Natural killer cell (primary cell): ENCODE results near the gene PLAAT4. TPM values are rescaled to one million over a fixed set of nuclear protein-coding genes. Genes with fewer than 3 reads are reported as not detected.

Source experiments
- ATAC-seq, 3 donors: fragments of 150-1000 bp in 2 of 3; fragments of 200-7000 bp in 1 of 3; cut with Tn5 transposase; 1 replicate in 1 of 3; 2 replicates in 2 of 3; pipeline ENCODE4 v1.10.0; 2021; ENCODE audit warnings: mild to moderate bottlenecking in 2 of 3, moderate library complexity in 2 of 3
- DNase-seq, 2 donors: peaks; one replicate each; pipeline versions ENCODE4 v3.0.0 to v3.0.0-alpha.2; 2013 to 2021; ENCODE audit warnings: mixed read lengths in 1 of 2
- H3K27ac ChIP-seq: one replicate; pipeline ENCODE4 v1.5.1; 2013; ENCODE audit warnings: mild to moderate bottlenecking, low read length
- H3K27me3 ChIP-seq: one replicate; pipeline ENCODE4 v1.6.1; 2013; ENCODE audit warnings: low read length; ENCODE audit not compliant: control insufficient read depth, insufficient read depth
- H3K36me3 ChIP-seq: one replicate; pipeline ENCODE4 v1.6.1; 2013; ENCODE audit warnings: low read length; ENCODE audit not compliant: control insufficient read depth, insufficient read depth
- H3K4me1 ChIP-seq: one replicate; pipeline ENCODE4 v1.6.1; 2013; ENCODE audit warnings: low read length; ENCODE audit not compliant: control insufficient read depth, insufficient read depth
- H3K4me3 ChIP-seq: one replicate; pipeline ENCODE4 v1.5.1; 2013; ENCODE audit warnings: low read length
- H3K9me3 ChIP-seq: one replicate; pipeline ENCODE4 v1.6.1; 2013; ENCODE audit warnings: low read length; ENCODE audit not compliant: control insufficient read depth, insufficient read depth
- H3K27ac Mint-ChIP-seq, 2 donors: one replicate each; pipeline ENCODE4 v1.8.0; 2022; ENCODE audit warnings: mild to moderate bottlenecking in 2 of 2, mixed read lengths in 2 of 2, moderate library complexity in 1 of 2
- H3K27me3 Mint-ChIP-seq, 2 donors: one replicate each; pipeline ENCODE4 v1.8.0; 2022; ENCODE audit warnings: low read depth in 2 of 2, mixed read lengths in 2 of 2
- H3K36me3 Mint-ChIP-seq: one replicate; pipeline ENCODE4 v1.8.0; 2022; ENCODE audit warnings: mixed read lengths
- H3K4me1 Mint-ChIP-seq, 2 donors: one replicate each; pipeline ENCODE4 v1.8.0; 2022; ENCODE audit warnings: mixed read lengths in 2 of 2
- H3K4me3 Mint-ChIP-seq: one replicate; pipeline ENCODE4 v1.8.0; 2022; ENCODE audit warnings: mild to moderate bottlenecking, moderate library complexity, mixed read lengths
- H3K9me3 Mint-ChIP-seq, 2 donors: one replicate each; pipeline ENCODE4 v1.8.0; 2022; ENCODE audit warnings: mixed read lengths in 2 of 2
- CTCF ChIP-seq: fragments of 200-600 bp; IDR thresholded peaks from one replicate; pipeline ENCODE4 v1.8.0; 2022; ENCODE audit warnings: antibody characterized with exemption
- WGBS: methylation state at CpG from one replicate; pipeline ENCODE4 v1.1.7; 2013; ENCODE audit warnings: missing lambda C conversion rate; ENCODE audit not compliant: insufficient coverage; 5-methylcytosine and 5-hydroxymethylcytosine counted together
- intact Hi-C: fragments of 100-400 bp; cut with micrococcal nuclease; formaldehyde crosslinking; loops from one replicate; pipeline ENCODE4 v1.14.2; 2022
- total RNA-seq, 4 donors: library from RNA; stranded (reverse); fragments of 120-200 nt in 1 of 4; gene quantifications; one replicate each; pipeline versions ENCODE4 v1.2.3 to v1.2.4, GENCODE V29; 2013 to 2022

The PLAAT4 gene
- total RNA-seq, 3 donors from 2014 or later (not counting 1 experiment from before 2014, with no cell fraction given), result 204 to 215 (median 210) TPM

GRCh38 chr11:63492441-63492840 is 44.2 kb upstream of the PLAAT4 start:
- H3K4me1 Mint-ChIP-seq, result peaks cover 14 to 25% of the 10 kb centered on the region in 2 donors
- ATAC-seq (no peak), DNase-seq (no peak)
- peaks cover 20 to 37% of the 10 kb centered on the region in 2 donors for H3K27me3 Mint-ChIP-seq
- H3K4me3 Mint-ChIP-seq, result peak overlapping the region; percentile 36
- H3K27ac Mint-ChIP-seq, result no peak overlapping the region
- H3K4me1 ChIP-seq, result peaks cover 5% of the 10 kb centered on the region
- no peaks in the 10 kb centered on the region for H3K9me3 ChIP-seq
- H3K27me3 ChIP-seq, result peaks cover 8% of the 10 kb centered on the region
- WGBS, result 100% methylated on average over 1 of the region's 1 CpG
- H3K36me3 Mint-ChIP-seq, result no peaks in the 10 kb centered on the region
- H3K4me3 ChIP-seq, result no peak overlapping the region
- no peak overlapping the region for H3K27ac ChIP-seq
- TF ChIP-seq CTCF, result no peak
- no peaks in the 10 kb centered on the region for H3K9me3 Mint-ChIP-seq
- no peaks in the 10 kb centered on the region for H3K36me3 ChIP-seq
- intact Hi-C loops, result no loop called here

GRCh38 chr11:63493127-63493526 is 43.5 kb upstream of the PLAAT4 start:
- no CpG with 5 or more reads among the region's 1 CpG for WGBS
- H3K9me3 Mint-ChIP-seq, result no peaks in the 10 kb centered on the region
- no peak overlapping the region for H3K4me3 ChIP-seq
- intact Hi-C loops, result no loop called here
- H3K27me3 Mint-ChIP-seq, result peaks cover 23 to 42% of the 10 kb centered on the region in 2 donors
- H3K9me3 ChIP-seq, result no peaks in the 10 kb centered on the region
- H3K27ac Mint-ChIP-seq, result no peak overlapping the region
- peaks cover 5% of the 10 kb centered on the region for H3K4me1 ChIP-seq
- no peak for DNase-seq
- peaks cover 14 to 25% of the 10 kb centered on the region in 2 donors for H3K4me1 Mint-ChIP-seq
- no peaks in the 10 kb centered on the region for H3K36me3 Mint-ChIP-seq
- no peak overlapping the region for H3K4me3 Mint-ChIP-seq
- no peak for ATAC-seq
- no peak for TF ChIP-seq CTCF
- H3K27me3 ChIP-seq, result peaks cover 8% of the 10 kb centered on the region
- H3K27ac ChIP-seq, result no peak overlapping the region
- H3K36me3 ChIP-seq, result no peaks in the 10 kb centered on the region

GRCh38 chr11:63494975-63495374 is 41.6 kb upstream of the PLAAT4 start:
- TF ChIP-seq CTCF, result no peak
- no peak overlapping the region for H3K4me3 Mint-ChIP-seq
- Histone ChIP-seq H3K4me1 (peaks cover 5% of the 10 kb centered on the region), H3K27me3 (peaks cover 8% of the 10 kb centered on the region), H3K4me3 (no peak overlapping the region), H3K36me3 (no peaks in the 10 kb centered on the region), H3K27ac (no peak overlapping the region), H3K9me3 (no peaks in the 10 kb centered on the region)
- 86% methylated on average over 6 of the region's 6 CpGs for WGBS
- H3K27me3 Mint-ChIP-seq, result peaks cover 26 to 42% of the 10 kb centered on the region in 2 donors
- intact Hi-C loops, result no loop called here
- DNase-seq, result no peak
- peaks cover 7% of the 10 kb centered on the region for H3K36me3 Mint-ChIP-seq
- no peak overlapping the region for H3K27ac Mint-ChIP-seq
- H3K9me3 Mint-ChIP-seq, result peaks cover 2 to 3% of the 10 kb centered on the region in 2 donors
- peaks cover 14 to 23% of the 10 kb centered on the region in 2 donors for H3K4me1 Mint-ChIP-seq
- ATAC-seq, result no peak

GRCh38 chr11:63499874-63500273 is 36.7 kb upstream of the PLAAT4 start:
- no peak overlapping the region for H3K27ac Mint-ChIP-seq
- H3K27me3 Mint-ChIP-seq, result peaks cover 12 to 23% of the 10 kb centered on the region in 2 donors
- intact Hi-C loops, result no loop called here
- H3K4me1 Mint-ChIP-seq, result peaks cover 0 to 15% of the 10 kb centered on the region in 2 donors
- WGBS, result 80% methylated on average over 3 of the region's 4 CpGs
- no peak overlapping the region for H3K4me3 Mint-ChIP-seq
- ATAC-seq, result no peak
- H3K9me3 Mint-ChIP-seq, result peaks cover 3 to 7% of the 10 kb centered on the region in 2 donors
- Histone ChIP-seq H3K4me3 (no peak overlapping the region), H3K9me3 (peaks cover 7% of the 10 kb centered on the region), H3K36me3 (no peaks in the 10 kb centered on the region), H3K27ac (no peak overlapping the region), H3K27me3 (no peaks in the 10 kb centered on the region), H3K4me1 (peaks cover 4% of the 10 kb centered on the region)
- DNase-seq, result no peak
- no peak for TF ChIP-seq CTCF
- H3K36me3 Mint-ChIP-seq, result peaks cover 13% of the 10 kb centered on the region
